ENCODE measurements around the gene AGTPBP1. TPM values are rescaled to one million over a fixed set of nuclear protein-coding genes. Genes with fewer than 3 reads are reported as not detected.
"Not testable (repeated sequence)": the region's sequence is repeated elsewhere in the genome, so short reads cannot be mapped to it uniquely, and the experiment has no call there.

Gene AGTPBP1
- total RNA-seq, 1 donor from 2014 or later = 122 TPM

DNA sequence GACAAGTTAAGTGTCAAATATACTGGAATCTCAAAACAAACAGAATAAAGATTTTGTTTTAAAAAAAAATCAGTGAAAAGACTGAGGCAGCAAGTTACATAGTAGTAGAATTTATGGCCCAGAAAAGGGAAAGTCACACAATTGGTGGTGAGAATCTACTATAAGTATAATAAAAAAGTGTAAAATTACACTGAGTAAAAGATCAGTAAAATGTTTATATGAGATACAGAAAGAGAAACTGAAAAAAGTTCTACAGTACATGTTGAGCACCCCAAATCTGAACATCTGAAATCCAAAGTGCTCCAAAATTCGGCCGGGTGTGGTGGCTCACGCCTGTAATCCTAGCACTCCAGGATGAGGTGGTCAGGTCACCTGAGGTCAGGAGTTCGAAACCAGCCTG lies 15.0 kb downstream of the AGTPBP1 start:
- Histone ChIP-seq H3F3A (ENCODE audit: low read depth) (peaks cover 16% of the 10 kb centered on the region), H3K4me2 (no peak overlapping the region), H3K9me3 (ENCODE audit: low read depth) (no peaks in the 10 kb centered on the region), H3K4me3 (no peak overlapping the region), H3K27ac (no peak overlapping the region), H3K9ac (no peak overlapping the region), H3K4me1 (peaks cover 4% of the 10 kb centered on the region), H2AFZ (replicated peaks) (no peak overlapping the region), H3K36me3 (no peaks in the 10 kb centered on the region), H3K79me2 (ENCODE audit: low read depth) (peaks cover 98% of the 10 kb centered on the region), H3K27me3 (no peaks in the 10 kb centered on the region), H4K20me1 (ENCODE audit: low read depth) (peaks cover 20% of the 10 kb centered on the region)
- H3K4me3 Mint-ChIP-seq = no peak overlapping the region
- H3K36me3 Mint-ChIP-seq = peaks cover 50% of the 10 kb centered on the region
- no peak for TF ChIP-seq EZH2phosphoT487 (IDR thresholded peaks at IDR 0.05)
- TF ChIP-seq EZH2 (IDR thresholded peaks at IDR 0.05) = no peak
- TF ChIP-seq, protein P1, sequence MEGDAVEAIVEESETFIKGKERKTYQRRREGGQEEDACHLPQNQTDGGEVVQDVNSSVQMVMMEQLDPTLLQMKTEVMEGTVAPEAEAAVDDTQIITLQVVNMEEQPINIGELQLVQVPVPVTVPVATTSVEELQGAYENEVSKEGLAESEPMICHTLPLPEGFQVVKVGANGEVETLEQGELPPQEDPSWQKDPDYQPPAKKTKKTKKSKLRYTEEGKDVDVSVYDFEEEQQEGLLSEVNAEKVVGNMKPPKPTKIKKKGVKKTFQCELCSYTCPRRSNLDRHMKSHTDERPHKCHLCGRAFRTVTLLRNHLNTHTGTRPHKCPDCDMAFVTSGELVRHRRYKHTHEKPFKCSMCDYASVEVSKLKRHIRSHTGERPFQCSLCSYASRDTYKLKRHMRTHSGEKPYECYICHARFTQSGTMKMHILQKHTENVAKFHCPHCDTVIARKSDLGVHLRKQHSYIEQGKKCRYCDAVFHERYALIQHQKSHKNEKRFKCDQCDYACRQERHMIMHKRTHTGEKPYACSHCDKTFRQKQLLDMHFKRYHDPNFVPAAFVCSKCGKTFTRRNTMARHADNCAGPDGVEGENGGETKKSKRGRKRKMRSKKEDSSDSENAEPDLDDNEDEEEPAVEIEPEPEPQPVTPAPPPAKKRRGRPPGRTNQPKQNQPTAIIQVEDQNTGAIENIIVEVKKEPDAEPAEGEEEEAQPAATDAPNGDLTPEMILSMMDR (IDR thresholded peaks at IDR 0.05) = no peak
- H3K27me3 Mint-ChIP-seq (ENCODE audit: insufficient read depth, low read depth) = no peaks in the 10 kb centered on the region
- no peak for DNase-seq (ENCODE audit: low spot score)
- peaks cover 43% of the 10 kb centered on the region for H3K9me3 Mint-ChIP-seq
- peaks cover 4% of the 10 kb centered on the region for H3K4me1 Mint-ChIP-seq
- H3K27ac Mint-ChIP-seq = no peak overlapping the region

DNA sequence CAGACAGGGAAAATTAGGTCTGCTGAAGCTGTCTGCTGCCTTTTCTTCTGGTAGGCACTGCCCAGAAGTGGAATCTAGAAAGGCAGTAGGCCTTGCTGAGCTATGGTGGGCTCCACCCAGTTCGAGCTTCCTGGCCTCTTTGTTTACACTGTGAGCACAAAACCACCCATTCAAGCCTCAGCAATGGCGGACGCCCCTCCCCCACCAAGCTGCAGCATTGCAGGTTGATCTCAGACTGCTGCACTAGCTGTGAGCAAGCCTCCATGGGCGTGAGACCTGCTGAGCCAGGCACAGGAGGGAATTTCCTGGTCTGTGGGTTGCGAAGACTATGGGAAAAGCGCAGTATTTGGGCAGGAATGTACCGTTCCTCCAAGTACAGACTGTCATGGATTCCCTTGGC lies 18.5 kb downstream of the AGTPBP1 start:
- Histone ChIP-seq H3K9ac (no peak overlapping the region), H4K20me1 (ENCODE audit: low read depth) (no peaks in the 10 kb centered on the region), H2AFZ (replicated peaks) (no peak overlapping the region), H3K4me1 (peaks cover 4% of the 10 kb centered on the region), H3K27me3 (no peaks in the 10 kb centered on the region), H3K4me3 (no peak overlapping the region), H3K79me2 (ENCODE audit: low read depth) (peaks cover 77% of the 10 kb centered on the region), H3F3A (ENCODE audit: low read depth) (peaks cover 16% of the 10 kb centered on the region), H3K36me3 (no peaks in the 10 kb centered on the region), H3K27ac (peak overlapping the region; percentile 65), H3K9me3 (ENCODE audit: low read depth) (no peaks in the 10 kb centered on the region), H3K4me2 (peak overlapping the region; percentile 34)
- Mint-ChIP-seq H3K27me3 (ENCODE audit: insufficient read depth, low read depth) (peaks cover 7% of the 10 kb centered on the region), H3K9me3 (peaks cover 60% of the 10 kb centered on the region), H3K4me1 (peaks cover 4% of the 10 kb centered on the region), H3K36me3 (peaks cover 54% of the 10 kb centered on the region), H3K4me3 (no peak overlapping the region), H3K27ac (no peak overlapping the region)
- TF ChIP-seq EZH2phosphoT487 (IDR thresholded peaks at IDR 0.05) = no peak
- no peak for TF ChIP-seq EZH2 (IDR thresholded peaks at IDR 0.05)
- TF ChIP-seq, protein P1 (IDR thresholded peaks at IDR 0.05) = no peak
- peak; percentile 69 for DNase-seq (ENCODE audit: low spot score)

DNA sequence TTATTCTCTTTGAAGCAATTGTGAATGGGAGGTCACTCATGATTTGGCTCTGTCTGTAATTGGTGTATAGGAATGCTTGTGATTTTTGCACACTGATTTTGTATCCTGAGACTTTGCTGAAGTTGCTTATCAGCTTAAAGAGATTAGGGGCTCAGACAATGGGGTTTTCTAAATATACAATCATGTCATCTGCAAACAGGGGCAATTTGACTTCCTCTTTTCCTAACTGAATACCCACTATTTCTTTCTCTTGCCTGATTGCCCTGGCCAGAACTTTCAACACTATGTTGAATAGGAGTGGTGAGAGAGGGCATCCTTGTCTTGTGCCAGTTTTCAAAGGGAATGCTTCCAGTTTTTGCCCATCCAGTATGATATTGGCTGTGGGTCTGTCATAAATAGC lies 22.3 kb downstream of the AGTPBP1 start:
- not testable (repeated sequence) for H3K27me3 Mint-ChIP-seq (ENCODE audit: insufficient read depth, low read depth); H4K20me1 ChIP-seq (ENCODE audit: low read depth); H3K4me1 Mint-ChIP-seq; H3K27ac Mint-ChIP-seq; H2AFZ ChIP-seq (replicated peaks); H3K27me3 ChIP-seq; H3K4me1 ChIP-seq; H3K36me3 ChIP-seq; DNase-seq (ENCODE audit: low spot score); H3K4me3 ChIP-seq; H3K4me3 Mint-ChIP-seq; H3K4me2 ChIP-seq; H3K27ac ChIP-seq; H3K9me3 ChIP-seq (ENCODE audit: low read depth); H3K9ac ChIP-seq
- H3K79me2 ChIP-seq (ENCODE audit: low read depth) = peaks cover 64% of the 10 kb centered on the region
- H3F3A ChIP-seq (ENCODE audit: low read depth) = peaks cover 15% of the 10 kb centered on the region
- peaks cover 44% of the 10 kb centered on the region for H3K9me3 Mint-ChIP-seq
- H3K36me3 Mint-ChIP-seq = peaks cover 32% of the 10 kb centered on the region

DNA sequence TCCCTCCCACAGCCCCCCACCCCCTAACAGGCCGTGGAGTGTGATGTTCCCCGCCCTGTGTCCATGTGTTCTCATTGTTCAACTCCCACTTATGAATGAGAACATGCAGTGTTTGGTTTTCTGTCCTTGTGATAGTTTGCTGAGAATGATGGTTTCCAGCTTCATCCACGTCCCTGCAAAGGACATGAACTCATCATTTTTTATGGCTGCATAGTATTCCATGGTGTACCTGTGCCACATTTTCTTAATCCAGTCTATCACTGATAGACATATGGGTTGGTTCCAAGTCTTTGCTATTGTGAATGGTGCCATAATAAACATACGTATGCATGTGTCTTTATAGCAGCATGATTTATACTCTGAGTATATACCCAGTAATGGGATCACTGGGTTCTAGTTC lies 23.9 kb downstream of the AGTPBP1 start:
- H3K27me3 ChIP-seq; H4K20me1 ChIP-seq (ENCODE audit: low read depth); H3F3A ChIP-seq (ENCODE audit: low read depth); DNase-seq (ENCODE audit: low spot score); H3K27ac ChIP-seq; H3K36me3 ChIP-seq; H3K27me3 Mint-ChIP-seq (ENCODE audit: insufficient read depth, low read depth); H3K9me3 ChIP-seq (ENCODE audit: low read depth); H3K4me3 Mint-ChIP-seq; H3K4me1 Mint-ChIP-seq; H2AFZ ChIP-seq (replicated peaks); H3K27ac Mint-ChIP-seq; H3K9ac ChIP-seq; H3K4me2 ChIP-seq; H3K4me1 ChIP-seq; H3K4me3 ChIP-seq: not testable (repeated sequence)
- H3K9me3 Mint-ChIP-seq = peaks cover 35% of the 10 kb centered on the region
- peaks cover 64% of the 10 kb centered on the region for H3K79me2 ChIP-seq (ENCODE audit: low read depth)
- H3K36me3 Mint-ChIP-seq = peaks cover 22% of the 10 kb centered on the region

Measured in neural progenitor cell (in vitro differentiated cells).